Activated CD8-positive, alpha-beta T cell treated with anti-CD3 and anti-CD28 coated beads for 36 hours (primary cell): ENCODE measurements around the gene FAM168A. TPM values are rescaled to one million over a fixed set of nuclear protein-coding genes. Genes with fewer than 3 reads are reported as not detected.
A peak's percentile ranks its signal among the peaks of the same experiment; 100 is the strongest.

Experiments
- ATAC-seq: fragments of 200-7000 bp; cut with Tn5 transposase; one replicate; pipeline ENCODE4 v1.10.0; 2021; ENCODE audit warnings: mild to moderate bottlenecking, moderate library complexity
- CTCF ChIA-PET: fragments of 350-600 bp; sonication (Branson Sonifier 250); formaldehyde crosslinking; loops from one replicate; lab custom pipeline; 2021; ENCODE audit warnings: antibody characterized with exemption; lab: Charles Lee
- POLR2A ChIA-PET: fragments of 350-600 bp; sonication (Branson Sonifier 250); formaldehyde crosslinking; loops from one replicate; lab custom pipeline; 2021; ENCODE audit warnings: antibody characterized with exemption; lab: Charles Lee
- DNase-seq: peaks from one replicate; pipeline ENCODE4 v3.0.0-alpha.2; 2020
- H3K27ac Mint-ChIP-seq: one replicate; pipeline ENCODE4 v1.8.0; 2021; ENCODE audit warnings: mild to moderate bottlenecking, mixed read lengths
- H3K27me3 Mint-ChIP-seq: one replicate; pipeline ENCODE4 v1.8.0; 2021; ENCODE audit warnings: mixed read lengths
- H3K36me3 Mint-ChIP-seq: one replicate; pipeline ENCODE4 v1.8.0; 2021; ENCODE audit warnings: low read depth, mixed read lengths
- H3K4me1 Mint-ChIP-seq: one replicate; pipeline ENCODE4 v1.8.0; 2021; ENCODE audit warnings: low read depth, mixed read lengths
- H3K4me3 Mint-ChIP-seq: one replicate; pipeline ENCODE4 v1.8.0; 2021; ENCODE audit warnings: mild to moderate bottlenecking, moderate library complexity, mixed read lengths
- H3K9me3 Mint-ChIP-seq: one replicate; pipeline ENCODE4 v1.8.0; 2021; ENCODE audit warnings: mixed read lengths
- CTCF ChIP-seq: fragments of 200-600 bp; IDR thresholded peaks from one replicate; pipeline ENCODE4 v1.8.0; 2022; ENCODE audit warnings: antibody characterized with exemption, mild to moderate bottlenecking
- intact Hi-C: fragments of 100-400 bp; cut with micrococcal nuclease; formaldehyde crosslinking; loops from one replicate; pipeline ENCODE4 v1.10.0; 2022
- total RNA-seq, 2 experiments: library from RNA; stranded (reverse); gene quantifications; one replicate each; pipeline ENCODE4 v1.2.3, GENCODE V29; 2021

The FAM168A gene
- total RNA-seq, 2 experiments from 2014 or later: 13.0 to 14.2 TPM

- CTCF ChIA-PET: interaction anchor here (1.2 to 1.5 kb wide), 3 partner anchors 12 to 52 kb away, joined by 3 to 7 read pairs (median 5); no protein-coding TSS in a partner anchor
- intact Hi-C loops: no loop called here
- Mint-ChIP-seq H3K4me1 (no peaks in the 10 kb centered on the region), H3K27me3 (no peaks in the 10 kb centered on the region), H3K27ac (no peak overlapping the region), H3K9me3 (no peaks in the 10 kb centered on the region), H3K36me3 (peaks cover 3% of the 10 kb centered on the region), H3K4me3 (no peak overlapping the region)
- DNase-seq (no peak), ATAC-seq (no peak)
- no peak for TF ChIP-seq CTCF
- POLR2A ChIA-PET: no interaction called here
These were observed 194.4 kb downstream of the FAM168A start for GRCh38 chr11:73403541-73403940.

- DNase-seq: peak; percentile 37
- no peaks in the 10 kb centered on the region for H3K27me3 Mint-ChIP-seq
- no peak overlapping the region for H3K4me3 Mint-ChIP-seq
- CTCF ChIA-PET: interaction anchor here (1.1 to 4.5 kb wide), 6 partner anchors 12 to 260 kb away, joined by 3 to 14 read pairs (median 4); no protein-coding TSS in a partner anchor
- POLR2A ChIA-PET: interaction anchor here (0.6 kb wide), 1 partner anchor 131 kb away, joined by 3 read pairs; no protein-coding TSS in a partner anchor
- H3K4me1 Mint-ChIP-seq: no peaks in the 10 kb centered on the region
- H3K36me3 Mint-ChIP-seq: peaks cover 5% of the 10 kb centered on the region
- peak; percentile 46 for ATAC-seq
- H3K27ac Mint-ChIP-seq: no peak overlapping the region
- TF ChIP-seq CTCF: no peak
- H3K9me3 Mint-ChIP-seq: no peaks in the 10 kb centered on the region
- intact Hi-C loops: no loop called here
These were observed 195.1 kb downstream of the FAM168A start for GRCh38 chr11:73402834-73403185.

GRCh38 chr11:73401924-73402833 lies 195.7 kb downstream of the FAM168A start:
- no peak for DNase-seq
- no peak for ATAC-seq
- H3K36me3 Mint-ChIP-seq: peaks cover 6% of the 10 kb centered on the region

GRCh38 chr11:73401217-73401923 lies 196.5 kb downstream of the FAM168A start:
- ChIA-PET CTCF (interaction anchor here (0.8 to 4.5 kb wide), 3 partner anchors 50 to 259 kb away, joined by 4 to 14 read pairs (median 5); no protein-coding TSS in a partner anchor), POLR2A (interaction anchor here (0.6 to 1.1 kb wide), 2 partner anchors 20 to 152 kb away, joined by 3 read pairs; no protein-coding TSS in a partner anchor)
- peaks cover 9% of the 10 kb centered on the region for H3K36me3 Mint-ChIP-seq
- intact Hi-C loops: no loop called here
- TF ChIP-seq CTCF: no peak
- no peak for DNase-seq
- no peaks in the 10 kb centered on the region for H3K27me3 Mint-ChIP-seq
- H3K4me3 Mint-ChIP-seq: no peak overlapping the region
- H3K27ac Mint-ChIP-seq: no peak overlapping the region
- no peaks in the 10 kb centered on the region for H3K4me1 Mint-ChIP-seq
- no peaks in the 10 kb centered on the region for H3K9me3 Mint-ChIP-seq
- no peak for ATAC-seq

More at GRCh38 chr11:73401924-73402833, 195.7 kb downstream of the FAM168A start:
- Mint-ChIP-seq H3K27me3 (no peaks in the 10 kb centered on the region), H3K27ac (no peak overlapping the region), H3K4me1 (no peaks in the 10 kb centered on the region), H3K9me3 (no peaks in the 10 kb centered on the region), H3K4me3 (no peak overlapping the region)
- no peak for TF ChIP-seq CTCF
- ChIA-PET CTCF (interaction anchor here (1.0 to 4.5 kb wide), 7 partner anchors 13 to 260 kb away, joined by 3 to 14 read pairs (median 5); no protein-coding TSS in a partner anchor), POLR2A (interaction anchor here (0.6 to 1.1 kb wide), 2 partner anchors 21 to 131 kb away, joined by 3 read pairs; no protein-coding TSS in a partner anchor)
- intact Hi-C loops: no loop called here
